Activated effector memory CD4-positive, alpha-beta T cell treated with Interleukin-2 at 50 U/mL for 16 hours (primary cell): ENCODE measurements around the gene PKN1.
A peak's percentile ranks its signal among the peaks of the same experiment; 100 is the strongest.

Experiments used
- DNase-seq: peaks from one replicate; pipeline ENCODE4 v3.0.0-alpha.2; 2020

Gene PKN1

DNA sequence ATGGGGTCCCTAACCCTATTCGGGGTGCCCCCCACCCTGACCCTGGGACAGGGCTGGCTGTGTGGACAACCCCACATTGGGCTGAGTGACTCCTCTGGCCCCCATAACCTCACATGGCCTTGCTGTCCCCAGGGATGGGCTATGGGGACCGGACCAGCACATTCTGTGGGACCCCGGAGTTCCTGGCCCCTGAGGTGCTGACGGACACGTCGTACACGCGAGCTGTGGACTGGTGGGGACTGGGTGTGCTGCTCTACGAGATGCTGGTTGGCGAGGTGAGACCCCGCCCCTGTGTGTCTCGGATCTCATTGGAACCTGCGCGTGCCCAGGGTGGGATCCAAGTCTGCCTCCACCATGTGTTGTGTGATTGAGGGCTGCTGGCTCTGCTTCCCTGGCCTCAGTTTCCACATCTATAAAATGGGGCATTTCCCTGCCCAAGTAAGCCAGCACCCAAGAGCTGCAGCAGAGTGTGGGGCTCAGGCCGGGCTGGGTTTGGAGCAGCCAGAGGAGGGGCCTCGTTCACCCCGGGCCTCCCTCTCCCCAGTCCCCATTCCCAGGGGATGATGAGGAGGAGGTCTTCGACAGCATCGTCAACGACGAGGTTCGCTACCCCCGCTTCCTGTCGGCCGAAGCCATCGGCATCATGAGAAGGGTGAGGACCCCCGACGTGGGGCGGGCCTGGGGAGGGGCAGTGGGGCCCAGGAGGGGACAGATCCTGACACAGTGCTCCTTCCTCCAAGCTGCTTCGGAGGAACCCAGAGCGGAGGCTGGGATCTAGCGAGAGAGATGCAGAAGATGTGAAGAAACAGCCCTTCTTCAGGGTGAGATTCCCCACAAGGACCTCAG lies 37.1 kb downstream of the PKN1 start:
- no peak for DNase-seq

DNA sequence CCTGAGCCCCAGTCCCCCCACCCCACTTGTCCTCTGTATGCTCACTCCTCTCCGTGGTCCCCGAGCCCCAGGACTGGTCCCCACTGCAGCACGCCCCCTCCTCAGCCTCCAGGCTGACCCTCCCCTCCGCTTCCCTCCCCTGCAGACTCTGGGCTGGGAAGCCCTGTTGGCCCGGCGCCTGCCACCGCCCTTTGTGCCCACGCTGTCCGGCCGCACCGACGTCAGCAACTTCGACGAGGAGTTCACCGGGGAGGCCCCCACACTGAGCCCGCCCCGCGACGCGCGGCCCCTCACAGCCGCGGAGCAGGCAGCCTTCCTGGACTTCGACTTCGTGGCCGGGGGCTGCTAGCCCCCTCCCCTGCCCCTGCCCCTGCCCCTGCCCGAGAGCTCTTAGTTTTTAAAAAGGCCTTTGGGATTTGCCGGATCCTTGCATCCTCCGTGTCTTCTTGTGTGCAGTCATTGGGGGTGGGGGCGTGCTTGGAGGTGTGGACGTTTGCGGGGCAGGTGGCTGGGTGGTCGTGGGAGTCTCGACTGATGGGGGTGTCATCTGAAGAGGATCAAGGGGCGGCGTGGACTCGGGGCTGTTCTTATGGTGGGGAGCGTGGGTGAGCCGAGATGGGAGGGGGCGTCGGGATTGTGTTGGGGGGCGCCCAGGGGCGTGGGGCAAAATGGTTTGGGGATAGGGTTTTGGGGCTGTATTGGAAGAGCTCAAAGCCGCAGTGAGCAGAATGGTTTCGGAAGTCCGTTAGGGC lies 38.5 kb downstream of the PKN1 start:
- DNase-seq = no peak

DNA sequence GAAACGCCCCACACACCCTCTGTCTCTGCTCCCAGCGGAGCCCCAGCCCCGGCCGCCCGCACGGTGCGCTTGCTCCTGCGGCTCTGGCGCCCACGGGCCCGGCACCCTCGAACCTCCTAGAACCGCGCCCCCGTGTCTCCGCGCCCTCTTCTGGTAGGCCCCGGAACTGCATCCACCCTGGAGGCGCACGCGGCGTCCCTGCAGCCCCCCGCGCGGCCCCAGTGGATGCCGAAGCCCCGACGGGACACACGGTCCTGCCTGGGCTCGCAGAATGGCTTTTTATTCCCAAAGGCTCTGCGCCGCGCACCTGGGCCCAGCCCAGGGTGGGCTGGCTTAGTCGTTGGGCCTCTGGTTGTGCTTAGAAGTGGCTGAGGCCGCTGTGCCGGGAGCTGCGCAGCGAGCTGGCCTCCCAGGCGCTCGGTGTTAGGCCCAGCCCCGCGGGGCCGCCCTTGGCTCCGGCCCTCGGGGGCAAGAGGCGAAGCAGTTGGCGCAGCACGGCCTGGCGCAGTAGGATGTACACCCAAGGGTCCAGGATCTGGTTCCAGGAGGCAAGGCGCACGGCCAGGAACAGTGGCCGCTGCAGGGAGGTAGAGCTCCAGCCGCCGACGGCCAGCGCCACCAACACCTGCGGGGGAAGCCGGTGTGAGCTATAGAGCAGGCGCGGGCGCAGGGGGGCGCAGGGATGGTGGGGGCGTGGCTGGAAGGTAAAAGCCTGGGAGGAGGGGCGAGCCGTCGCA lies 39.3 kb downstream of the PKN1 start:
- DNase-seq = peak; percentile 74

DNA sequence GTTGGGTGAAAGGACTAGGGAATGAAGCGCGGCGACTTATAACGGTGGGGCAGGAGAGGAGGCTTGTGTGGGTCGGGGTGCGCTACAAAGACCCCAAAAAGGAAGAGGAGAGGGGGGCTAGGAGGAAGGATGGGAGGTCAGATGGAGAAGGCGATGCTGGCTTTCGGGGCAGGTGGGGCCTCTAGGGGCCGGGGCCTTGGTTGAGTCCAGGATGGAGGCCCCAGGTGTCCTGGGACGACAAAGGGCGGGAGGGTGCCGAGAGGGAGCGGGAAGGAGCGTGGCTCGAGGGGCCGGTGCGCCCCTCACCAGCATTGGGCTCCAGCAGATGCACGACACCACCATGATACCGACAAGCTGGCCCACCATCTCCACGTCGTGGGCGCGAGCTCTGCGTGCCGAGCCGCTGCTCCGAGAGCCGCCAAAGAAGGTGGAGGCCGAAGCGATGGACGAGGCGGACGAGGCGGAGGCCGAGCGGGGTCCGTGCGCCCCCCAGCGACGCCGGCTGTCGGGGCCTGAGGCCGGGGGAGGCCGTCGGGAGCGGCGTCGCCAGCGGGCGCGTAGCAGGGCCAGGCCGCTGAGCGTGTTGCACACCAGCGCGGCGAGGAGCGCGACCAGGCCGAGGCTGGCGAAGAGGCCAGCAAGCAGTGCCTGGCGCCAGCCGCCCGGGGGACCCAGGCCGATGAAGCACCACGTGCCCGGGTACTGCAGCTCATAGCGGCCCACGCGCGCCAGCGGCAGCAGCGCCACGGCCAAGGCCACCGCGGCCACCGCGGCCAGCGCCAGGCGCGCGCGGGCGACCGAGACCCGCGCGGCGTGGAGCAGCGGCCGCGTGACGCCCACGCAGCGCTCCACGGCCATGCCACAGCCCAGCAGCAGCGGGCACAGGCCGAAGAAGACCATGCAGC lies 40.2 kb downstream of the PKN1 start:
- DNase-seq = no peak

DNA sequence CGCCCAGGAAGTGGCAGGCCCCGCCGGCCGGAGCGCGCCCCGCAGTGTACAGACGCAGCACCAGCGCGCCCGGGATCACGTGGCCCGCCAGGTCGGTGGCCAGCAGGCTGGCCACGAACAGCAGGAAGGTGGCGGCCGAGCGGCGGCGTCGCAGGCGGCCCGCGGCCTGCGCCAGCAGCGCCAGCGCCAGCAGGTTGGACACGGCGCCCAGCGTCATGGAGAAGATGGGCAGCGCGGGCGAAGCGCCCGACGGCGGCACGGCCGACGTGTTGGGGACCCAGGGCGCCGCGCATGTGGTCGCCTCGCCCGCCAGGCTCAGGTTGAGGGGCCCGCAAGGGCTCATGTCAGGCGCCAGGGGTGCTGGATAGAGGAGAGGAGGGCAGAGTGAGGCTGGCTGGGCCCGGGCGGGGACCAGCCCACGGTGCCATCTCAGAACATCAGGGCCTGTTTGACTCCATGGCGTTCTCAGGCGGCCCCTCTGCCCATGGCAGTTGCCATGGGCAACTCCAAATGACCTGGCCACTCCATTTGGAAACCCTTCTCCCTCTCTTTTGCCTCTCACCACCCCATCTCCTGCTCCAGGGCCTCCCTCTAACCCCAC lies 41.0 kb downstream of the PKN1 start:
- no peak for DNase-seq

DNA sequence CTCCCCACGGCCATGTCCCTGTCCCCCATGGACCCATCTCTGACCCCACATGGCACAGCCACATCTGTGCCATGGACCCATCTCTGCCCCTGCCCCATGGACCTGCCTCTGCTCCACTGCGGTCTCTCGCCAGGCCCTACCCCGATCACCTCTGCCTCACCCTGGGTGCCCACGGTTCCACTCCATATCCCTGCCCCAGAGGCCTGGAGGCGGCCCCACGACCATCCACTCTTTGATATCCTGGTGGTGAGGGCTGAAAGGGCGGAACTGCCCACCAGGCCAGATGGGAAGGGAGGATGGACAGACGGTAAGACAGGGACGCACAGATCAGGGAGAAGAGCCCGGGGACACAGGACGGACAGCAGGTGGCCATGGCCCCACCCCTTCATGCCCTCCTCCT lies 41.7 kb downstream of the PKN1 start:
- no peak for DNase-seq

DNA sequence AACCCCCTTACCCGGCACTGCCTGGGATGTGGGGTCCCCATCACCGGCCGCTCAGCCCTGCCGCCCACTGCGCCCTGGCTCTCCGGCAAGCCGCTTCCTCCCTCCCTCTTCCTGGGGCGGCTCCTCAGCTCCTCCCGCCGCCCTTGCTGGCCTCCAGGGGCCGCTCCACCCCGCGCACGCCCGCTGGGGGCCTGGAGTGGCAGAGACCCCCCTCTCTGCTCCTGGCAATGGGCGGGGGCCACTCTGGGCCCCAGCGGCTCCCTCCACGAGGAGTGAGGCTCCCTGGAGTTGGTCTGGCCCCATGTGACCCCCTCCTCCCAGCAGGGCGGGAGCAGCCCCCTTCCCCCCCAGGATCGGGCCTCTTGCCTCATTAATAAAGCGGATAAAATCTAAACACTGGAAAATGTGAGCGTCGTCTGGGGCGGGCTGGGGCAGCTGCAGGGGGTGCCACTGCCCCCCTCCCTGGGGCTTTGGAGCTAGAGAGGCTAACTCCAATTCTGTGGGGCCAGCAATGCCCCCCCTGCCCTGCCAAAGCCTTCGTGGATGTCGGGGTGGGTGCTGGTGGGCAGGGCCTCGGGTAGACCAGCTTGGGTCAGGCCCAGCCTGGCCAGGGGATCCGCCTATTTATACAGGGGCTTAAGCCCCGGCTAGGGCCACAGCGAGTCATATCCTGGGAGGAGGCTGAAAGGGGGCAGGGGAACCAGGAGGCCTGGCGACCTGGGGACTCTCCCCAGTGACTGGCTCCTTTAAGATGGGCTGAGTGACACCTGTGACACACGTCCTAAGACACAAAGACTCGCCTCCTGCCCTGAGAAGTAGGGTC lies 42.4 kb downstream of the PKN1 start, which contains the start of gene PTGER1:
TSS of gene PTGER1 (minus strand) at position 104 of the 823 bp plus-strand sequence. CDS start 1,034 bp downstream, outside the sequence.
- DNase-seq = no peak

DNA sequence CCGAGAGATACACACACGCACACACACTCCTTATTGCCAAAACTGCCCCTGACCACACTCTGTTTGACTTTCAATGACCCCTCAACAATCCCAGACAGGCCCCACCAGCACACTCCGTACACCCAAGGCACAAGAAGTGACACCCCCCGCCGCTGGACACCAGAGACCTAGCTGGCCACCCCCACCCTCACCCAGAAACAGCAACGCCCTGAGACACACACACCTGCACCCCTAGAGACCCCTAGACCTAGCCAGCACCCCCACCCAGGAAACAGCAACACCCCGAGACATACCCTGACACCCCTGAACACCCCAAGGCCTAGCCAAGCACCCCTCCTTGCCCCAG lies 43.2 kb downstream of the PKN1 start:
- no peak for DNase-seq

DNA sequence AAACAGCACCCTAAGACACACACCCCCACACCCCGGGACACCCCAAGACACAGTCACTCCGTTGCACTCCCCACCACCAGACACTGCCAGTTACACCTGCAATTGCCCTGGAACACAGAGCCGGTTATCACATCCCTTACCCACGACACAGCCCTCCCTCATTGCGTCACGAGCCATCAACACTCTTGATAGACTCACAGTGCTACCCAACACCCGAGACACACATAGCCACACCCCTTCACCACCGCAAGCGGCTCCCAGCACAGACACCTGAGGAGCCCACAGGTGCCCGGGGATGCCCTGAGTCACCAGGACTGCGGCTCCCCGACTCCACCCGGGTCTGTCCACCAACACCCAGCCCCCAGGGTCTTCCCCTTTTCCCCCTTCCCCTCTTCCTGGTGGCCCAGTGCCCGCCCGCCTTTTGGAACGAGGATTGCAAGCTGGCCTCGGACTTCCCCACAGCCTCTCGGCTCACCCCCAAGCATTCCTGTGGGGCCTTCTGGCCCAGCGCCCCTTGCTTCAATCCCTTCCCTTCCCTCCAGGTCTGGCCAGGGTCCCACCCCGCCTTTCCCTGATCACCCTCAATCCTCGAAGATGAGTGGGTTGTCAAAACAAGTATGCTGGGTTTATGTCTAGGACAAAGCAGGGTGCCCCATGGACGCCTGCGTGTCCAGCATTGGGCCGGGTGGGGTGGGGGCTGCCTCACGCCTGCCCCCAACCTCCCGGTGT lies 43.7 kb downstream of the PKN1 start:
- DNase-seq = peak; percentile 16

DNA sequence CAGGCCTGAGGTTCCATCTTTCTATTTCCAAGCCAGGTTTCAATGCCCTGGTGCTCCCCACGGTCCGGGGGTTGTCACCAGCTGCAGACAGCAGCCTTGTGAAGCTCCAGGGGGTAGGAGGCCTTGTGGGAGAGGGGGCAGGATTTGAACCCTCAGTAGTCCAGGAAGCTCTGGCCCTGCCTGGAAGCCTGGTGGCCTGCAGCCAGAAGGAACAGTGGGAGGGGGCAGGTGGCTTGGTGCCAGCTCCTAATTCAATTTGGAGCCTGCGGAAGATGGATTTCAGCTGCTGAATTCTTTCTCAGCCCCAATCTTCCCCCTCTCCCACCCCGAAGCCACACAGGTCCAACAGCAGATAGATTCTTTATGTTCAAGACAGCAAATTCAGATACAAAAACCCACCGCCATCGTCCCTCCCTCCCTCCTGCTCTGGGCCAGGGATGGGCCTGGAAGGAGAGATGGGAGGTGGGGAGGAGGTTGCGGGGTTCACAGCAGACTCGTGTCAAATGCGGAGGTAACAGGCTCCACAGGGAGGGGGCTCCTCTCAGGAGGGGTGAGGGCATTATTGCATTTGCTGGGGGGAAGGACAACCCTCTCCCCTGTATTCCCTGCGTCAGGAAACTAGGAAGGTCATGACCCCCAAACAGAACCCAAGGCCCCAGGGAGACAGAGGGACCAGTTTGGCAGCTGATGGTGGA lies 44.5 kb downstream of the PKN1 start:
- DNase-seq = no peak

DNA sequence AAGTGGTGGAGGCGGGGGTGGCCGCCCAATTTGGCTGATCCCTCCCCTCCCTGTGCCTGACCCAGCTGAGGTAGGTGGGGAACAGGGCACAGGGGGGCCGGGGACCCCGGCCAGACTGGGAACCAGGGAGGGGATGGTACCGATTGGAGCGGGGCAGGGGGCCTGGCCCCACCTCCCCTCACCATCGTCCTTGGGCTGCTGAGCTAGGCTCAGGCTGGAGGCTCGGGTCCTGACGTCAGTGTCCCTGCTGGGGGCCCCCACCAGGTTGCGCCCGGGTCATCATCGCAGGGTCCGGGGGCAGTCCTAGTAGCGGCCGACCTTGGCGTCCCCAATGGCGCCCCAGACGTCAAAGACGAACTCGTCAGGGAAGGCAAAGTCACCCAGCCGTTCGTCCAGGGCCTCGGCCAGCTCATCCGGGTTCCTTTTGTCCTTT lies 45.0 kb downstream of the PKN1 start:
- DNase-seq = no peak

DNA sequence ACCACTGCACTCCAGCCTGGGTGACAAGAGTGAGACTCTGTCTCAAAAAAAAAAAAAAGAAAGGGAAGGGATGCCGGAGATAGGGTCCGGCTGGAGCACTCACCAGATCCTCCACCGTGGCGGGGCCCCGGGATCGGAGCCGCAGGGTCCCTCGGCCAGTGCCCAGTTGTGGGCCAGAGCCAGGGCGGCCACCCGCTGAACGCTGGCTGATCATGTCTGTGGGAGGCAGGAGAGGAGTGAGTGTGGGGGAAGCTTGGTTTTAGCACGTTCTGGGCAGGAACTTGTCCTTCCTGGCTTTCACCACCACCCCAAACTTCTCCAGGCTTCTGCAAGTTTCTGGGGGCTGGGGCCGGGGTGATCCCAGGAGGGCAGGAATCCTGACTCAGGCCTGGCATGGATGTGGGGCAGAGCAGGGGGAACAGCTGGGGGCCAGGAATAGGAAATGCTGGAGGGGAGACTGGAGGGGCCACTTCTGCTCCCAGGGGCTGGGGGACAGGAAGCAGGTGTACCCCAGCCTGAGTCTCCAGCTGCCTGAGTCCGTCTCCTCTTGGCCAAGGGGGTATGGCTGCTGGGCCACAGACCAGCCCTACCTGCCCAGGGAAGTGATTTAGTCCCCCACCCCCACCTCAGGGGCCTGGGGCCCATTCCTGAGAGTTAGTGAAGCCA lies 46.3 kb downstream of the PKN1 start:
- no peak for DNase-seq

DNA sequence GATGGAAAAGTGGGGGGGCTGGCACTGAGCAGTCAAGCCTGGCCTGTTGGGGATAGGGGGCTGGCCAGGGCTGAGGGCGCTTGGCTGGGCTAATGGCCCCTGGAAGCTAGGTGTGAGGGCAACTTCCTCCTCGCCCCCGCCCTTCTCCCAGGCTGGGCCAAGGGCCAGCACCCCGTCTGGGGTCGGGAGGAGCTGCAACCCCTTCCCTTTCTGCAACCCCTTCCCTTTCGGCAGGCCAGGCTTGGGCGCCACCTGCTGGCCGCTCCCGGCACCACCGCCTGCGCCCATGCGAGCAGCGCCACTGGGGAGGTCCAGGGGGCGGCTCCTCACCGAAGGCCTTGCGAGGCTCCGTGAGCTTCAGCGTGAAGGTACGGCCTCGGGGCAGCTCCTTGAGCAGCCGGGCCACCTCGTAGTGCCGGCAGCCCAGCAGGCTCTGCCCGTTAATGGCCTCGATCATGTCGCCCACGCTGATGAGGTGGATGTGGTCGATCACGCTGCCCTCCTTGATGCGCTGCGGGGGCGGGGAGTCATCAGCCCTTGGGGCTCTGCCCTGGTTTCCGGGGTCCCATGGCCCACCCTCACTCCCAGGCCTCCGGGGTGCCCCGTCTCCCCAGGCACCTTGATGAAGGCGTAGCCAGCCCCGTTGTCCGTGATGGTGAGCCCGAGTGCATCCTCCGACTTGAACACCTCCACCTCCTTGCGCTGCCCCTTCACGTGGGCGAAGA lies 47.0 kb downstream of the PKN1 start:
- peak; percentile 53 for DNase-seq

DNA sequence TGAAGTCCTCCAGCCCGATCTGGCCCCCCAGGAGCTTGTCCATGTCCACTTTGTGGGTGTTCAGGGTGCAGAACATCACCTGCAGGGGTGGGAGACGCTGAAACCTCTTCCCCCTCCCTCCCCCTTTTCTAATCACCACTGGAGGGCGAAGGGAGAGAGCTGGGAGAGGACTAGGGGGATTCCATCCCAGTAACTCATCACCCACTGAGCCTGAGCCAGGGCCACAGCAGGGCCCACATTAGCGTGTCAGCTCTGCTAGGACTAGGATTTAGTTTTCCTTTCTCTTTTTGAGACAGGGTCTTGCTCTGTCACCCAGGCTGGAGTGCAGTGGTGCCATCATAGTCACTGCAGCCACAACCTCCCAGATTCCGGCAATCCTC lies 47.6 kb downstream of the PKN1 start:
- DNase-seq = no peak

DNA sequence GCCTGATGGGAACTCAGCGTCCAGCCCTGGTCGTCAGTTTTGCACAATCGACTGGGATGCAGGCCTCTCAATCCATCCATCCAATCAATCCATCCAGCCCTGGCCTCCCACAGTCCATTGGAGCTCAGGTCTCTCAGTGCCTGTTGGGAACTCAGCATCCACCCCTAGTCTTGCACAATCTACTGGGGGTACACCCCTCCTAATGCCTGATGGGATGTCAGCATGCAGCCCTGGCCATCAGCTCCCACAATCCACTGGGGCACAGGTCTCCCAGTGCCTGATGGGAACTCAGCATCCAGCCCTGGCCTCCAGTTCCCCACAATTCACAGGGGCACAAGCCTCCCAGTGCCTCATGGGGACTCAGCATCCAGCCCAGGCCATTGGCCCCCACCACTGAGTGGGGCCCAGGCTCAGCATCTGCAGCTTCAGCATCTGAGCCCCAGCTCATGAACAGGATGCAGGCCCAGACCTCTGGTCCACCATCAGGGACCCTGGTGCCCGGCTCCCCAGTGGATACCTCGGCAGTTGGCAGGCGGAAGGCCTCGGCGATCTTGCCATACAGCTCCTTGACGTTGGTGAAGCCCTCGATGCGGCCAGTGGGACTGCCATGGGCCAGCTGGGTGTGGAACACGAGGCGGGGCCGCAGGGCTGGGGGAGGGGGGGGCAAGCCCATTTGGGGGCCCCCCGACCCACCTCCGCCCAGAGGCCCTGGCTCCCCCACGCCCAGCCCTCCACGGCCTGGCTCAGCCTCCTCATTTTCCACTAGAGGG lies 49.3 kb downstream of the PKN1 start:
- DNase-seq = no peak

DNA sequence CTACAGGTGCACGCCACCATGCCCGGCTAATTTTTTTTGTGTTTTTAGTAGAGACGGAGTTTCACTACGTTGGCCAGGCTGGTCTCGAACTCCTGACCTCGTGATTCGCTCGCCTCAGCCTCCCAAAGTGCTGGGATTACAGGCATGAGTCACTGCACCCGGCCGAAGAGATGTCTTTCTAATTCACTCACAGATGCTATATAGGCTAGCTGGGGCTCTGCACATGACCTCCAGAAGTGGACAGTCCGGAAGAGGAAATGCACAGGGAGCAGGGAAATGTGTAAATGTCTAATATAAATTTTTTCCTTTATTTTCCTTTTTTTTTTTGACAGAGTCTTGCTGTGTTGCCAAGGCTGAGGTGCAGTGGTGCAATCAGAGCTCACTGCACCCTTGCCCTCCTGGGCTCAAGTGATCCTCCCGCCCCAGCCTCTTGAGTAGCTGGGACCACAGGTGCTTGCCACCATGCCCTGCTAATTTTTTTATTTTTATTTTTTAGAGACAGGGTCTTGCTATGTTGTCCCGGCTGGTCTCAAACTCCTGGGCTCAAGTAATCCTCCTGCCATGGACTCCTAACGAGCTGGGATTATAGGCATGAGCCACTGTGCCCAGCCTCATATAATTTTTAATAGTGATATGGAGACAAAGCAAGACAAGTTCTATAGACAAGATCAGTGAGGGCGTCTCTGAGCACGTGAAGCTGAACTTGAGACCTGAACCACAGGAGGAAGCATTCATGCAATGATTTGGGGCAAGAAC lies 54.4 kb downstream of the PKN1 start:
- no peak for DNase-seq
